IPS-11a (cell line): ENCODE data around the gene PYGO2.

Experiments used
- H3K4me3 ChIP-seq: one replicate; pipeline ENCODE4 v1.5.1; 2013; ENCODE audit warnings: low read depth, low read length, control low read depth

Gene PYGO2

DNA sequence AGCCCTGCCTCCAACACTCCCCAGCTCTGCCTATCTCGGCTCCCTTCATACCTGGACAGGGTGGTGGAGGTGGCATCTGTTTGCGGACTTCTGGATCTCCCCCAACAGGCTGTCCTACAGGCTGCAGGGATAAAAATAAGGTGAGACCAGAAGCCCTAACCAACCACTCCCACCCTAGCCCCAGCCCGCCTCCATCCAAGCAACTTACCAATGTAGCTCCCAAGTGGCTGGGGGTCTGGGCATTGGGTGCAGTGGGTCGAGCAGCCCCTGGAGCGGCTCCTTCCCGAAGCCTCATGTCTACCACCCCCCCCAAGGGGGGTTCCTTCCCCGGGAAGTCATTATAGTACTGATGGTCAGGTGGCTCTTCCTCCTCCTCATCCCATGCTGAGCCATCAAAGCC is 4.5 kb upstream of the PYGO2 start:
- no peak overlapping the region for H3K4me3 ChIP-seq

DNA sequence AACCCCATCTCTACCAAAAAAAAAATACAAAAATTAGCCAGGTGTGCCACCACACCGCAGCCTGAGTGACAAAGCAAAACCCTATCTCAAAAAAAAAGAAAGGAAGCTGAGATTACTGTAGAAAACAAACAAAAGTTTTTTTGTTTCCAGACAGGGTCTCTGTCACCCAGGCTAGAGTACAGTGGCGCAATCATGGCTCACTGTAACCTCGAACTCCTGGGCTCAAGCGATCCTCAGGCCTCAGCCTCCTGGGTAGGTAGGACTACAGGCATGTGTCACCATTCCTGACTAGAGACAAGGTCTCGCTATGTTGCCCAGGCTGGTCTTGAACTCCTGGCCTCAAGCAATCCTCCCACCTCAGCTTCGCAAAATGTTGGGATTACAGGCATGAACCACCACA is 2.8 kb upstream of the PYGO2 start:
- H3K4me3 ChIP-seq = no peak overlapping the region

- H3K4me3 ChIP-seq = no peak overlapping the region
Measured at GRCh38 chr1:154963643-154964042, 2.1 kb upstream of the PYGO2 start.

- H3K4me3 ChIP-seq = no peak overlapping the region
Measured at GRCh38 chr1:154962795-154963330, 1.3 kb upstream of the PYGO2 start.

GRCh38 chr1:154962156-154962749 is 671 bp upstream of the PYGO2 start:
- H3K4me3 ChIP-seq = peak overlapping the region; percentile 76

- H3K4me3 ChIP-seq = peak overlapping the region; percentile 76
Measured at GRCh38 chr1:154960446-154961136, 991 bp downstream of the PYGO2 start.

DNA sequence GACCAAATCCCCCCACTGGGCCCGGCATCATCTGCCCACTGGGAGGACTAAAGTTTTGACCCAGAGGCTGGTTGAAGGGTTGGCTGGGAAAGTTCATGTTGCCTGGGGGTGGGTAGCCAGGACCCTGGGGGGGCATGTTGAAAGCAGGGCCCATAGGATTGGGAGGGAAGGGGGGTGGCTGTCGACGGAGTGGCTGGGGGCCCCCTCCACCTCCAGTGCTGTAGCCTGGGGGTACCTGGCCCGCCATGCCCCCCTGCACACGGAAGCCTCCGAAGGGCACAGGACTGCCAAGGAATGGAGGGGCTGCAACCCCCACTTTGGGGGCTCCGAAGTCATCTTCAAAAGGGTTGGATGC is 2.2 kb downstream of the PYGO2 start:
- H3K4me3 ChIP-seq = no peak overlapping the region

GRCh38 chr1:154958681-154959425 is 2.7 kb downstream of the PYGO2 start:
- H3K4me3 ChIP-seq = no peak overlapping the region

DNA sequence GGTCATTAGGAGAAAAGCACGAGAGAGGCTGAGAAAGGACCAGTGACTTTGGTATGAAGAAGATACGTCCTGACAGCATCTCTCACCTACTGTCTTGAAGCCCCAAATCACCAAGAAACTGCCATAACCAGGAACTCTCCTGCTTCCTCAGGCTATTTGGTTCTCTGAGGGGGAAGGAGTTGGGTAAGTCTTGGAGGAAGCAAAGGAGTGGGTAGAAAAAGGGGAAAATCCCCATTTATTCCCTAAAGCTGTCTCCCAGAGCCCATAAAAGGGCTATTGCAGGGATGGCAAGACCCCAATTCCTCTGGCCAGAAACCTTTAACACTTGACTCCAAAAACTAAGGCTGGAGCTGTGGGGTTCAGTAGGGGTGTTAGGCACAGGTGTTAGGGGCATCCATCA is 3.5 kb downstream of the PYGO2 start:
- no peak overlapping the region for H3K4me3 ChIP-seq

- H3K4me3 ChIP-seq = no peak overlapping the region
Measured at GRCh38 chr1:154957091-154957657, 4.4 kb downstream of the PYGO2 start.

- H3K4me3 ChIP-seq = peak overlapping the region; percentile 56
Measured at GRCh38 chr1:154956544-154956941, 5.0 kb downstream of the PYGO2 start.

DNA sequence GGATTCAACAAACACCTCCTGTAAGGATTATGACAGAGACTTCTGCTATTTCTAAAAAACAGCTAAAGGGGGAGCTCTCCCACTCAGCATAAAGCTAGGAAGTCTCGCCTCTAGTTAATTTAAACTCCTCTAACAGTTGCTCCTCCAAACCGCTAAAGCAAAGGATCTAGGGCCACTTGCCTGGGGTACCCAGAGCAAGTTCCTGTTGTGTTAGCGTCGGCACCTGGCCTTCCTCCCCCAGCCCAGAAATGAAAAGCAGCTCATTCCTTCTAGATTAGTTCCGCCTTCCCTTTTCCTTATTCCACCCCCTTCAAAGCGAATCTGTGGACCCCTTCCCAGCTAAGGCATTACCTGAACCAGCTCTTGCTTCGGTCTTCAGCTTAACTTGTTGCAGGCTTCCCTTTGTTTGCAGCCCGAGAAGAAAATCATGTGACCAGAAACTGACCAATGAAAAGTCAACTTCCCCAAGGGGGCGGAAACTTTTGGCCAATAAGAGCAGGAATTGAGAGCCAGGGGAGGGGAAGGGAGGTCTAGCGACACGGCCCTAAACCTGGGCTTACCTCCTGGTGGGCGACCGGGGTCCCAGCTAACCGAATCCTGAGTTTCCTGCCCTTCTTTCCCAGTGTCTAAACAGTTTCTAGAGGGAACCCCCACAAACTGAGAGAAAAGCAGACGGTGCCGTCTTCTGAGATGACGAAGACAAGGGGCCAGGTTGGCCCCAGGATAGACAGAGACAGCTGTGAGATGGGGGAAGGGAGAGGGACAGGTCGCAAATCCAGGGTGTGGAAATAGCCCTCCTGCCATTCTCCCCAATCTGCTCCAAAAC is 5.7 kb downstream of the PYGO2 start, which contains the start of gene PBXIP1:
Gene PBXIP1 (minus strand): TSS at position 382 of the 826 bp plus-strand sequence. CDS start 2,378 bp downstream, outside the sequence.
- peak within 1 kb of the TSS; percentile 56 for H3K4me3 ChIP-seq

DNA sequence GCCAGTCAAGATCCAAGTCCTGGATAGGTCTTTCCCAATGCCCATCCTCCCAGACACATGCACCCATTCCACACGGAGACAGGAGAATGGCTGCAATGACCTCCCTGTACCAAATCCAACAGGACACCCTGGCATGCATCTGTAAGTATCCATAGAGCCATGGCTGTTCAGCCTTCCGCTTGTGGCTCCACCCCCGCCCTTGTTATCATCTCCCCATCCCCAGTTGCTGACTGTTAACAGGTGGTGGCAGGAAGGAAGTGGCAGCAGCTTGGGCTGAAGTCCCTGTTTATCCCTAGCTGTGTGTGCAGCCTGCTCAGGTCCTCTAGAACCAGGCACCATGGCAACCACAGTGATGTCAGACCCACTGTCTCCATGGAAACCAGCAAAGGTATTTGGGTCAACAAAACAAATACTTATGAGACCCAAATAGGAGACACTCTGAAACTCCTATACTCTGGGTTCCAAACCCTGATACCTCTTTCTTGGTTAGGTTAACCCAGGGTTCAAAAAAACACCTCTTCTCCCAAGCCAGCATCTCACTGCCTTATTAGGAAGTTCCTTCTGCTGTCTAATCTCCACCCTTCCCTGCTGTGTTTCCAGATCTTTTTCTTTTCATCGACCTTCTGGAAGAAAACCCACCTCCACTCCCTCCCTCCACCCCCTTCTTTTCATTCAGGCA is 6.4 kb downstream of the PYGO2 start:
- peak overlapping the region; percentile 56 for H3K4me3 ChIP-seq

GRCh38 chr1:154954541-154954940 is 7.0 kb downstream of the PYGO2 start:
- no peak overlapping the region for H3K4me3 ChIP-seq

- H3K4me3 ChIP-seq = no peak overlapping the region
Measured at GRCh38 chr1:154953611-154954038, 8.0 kb downstream of the PYGO2 start.

DNA sequence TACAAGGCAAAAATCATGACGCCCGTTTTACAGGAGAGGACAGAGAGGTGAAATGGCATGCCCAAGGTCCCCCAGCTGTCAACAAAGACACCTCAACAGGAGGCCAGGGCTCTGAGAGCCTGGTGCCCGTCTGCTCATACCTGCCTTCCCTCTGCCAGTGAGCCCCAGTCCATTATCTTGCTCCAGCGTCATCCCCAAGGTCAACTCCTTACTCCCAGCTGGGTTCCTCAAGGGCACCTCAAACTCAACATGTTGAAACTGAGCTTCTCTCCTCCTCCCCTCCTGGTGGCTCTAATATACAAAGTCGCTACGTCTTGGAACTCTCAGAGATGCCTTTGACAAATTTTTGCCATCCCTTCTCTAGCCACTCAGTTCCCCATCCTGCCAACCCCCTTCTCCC is 8.9 kb downstream of the PYGO2 start:
- H3K4me3 ChIP-seq = no peak overlapping the region

- no peak overlapping the region for H3K4me3 ChIP-seq
Measured at GRCh38 chr1:154951901-154952657, 9.5 kb downstream of the PYGO2 start.

- H3K4me3 ChIP-seq = no peak overlapping the region
Measured at GRCh38 chr1:154948079-154948478, 13.5 kb downstream of the PYGO2 start.
